Stimulated activated CD8-positive, alpha-beta memory T cell treated with anti-CD3 and anti-CD28 coated beads, Interleukin-7, amount 100 ng/mL, for 1 hour (primary cell): Measurements from ENCODE around the gene MAPK11.

Experiments used
- DNase-seq, 2 donors: peaks; one replicate each; pipeline ENCODE4 v3.0.0-alpha.2; 2020; ENCODE audit warnings: low read depth in 2 of 2

The MAPK11 gene

GRCh38 chr22:50224071-50224470 lies 46.1 kb downstream of the MAPK11 start:
- no peak for DNase-seq

- DNase-seq: no peak
These were observed 47.7 kb downstream of the MAPK11 start for GRCh38 chr22:50222508-50222907.

GRCh38 chr22:50221410-50222300 lies 48.5 kb downstream of the MAPK11 start:
- DNase-seq: no peak

GRCh38 chr22:50220603-50221409 lies 49.4 kb downstream of the MAPK11 start:
- no peak for DNase-seq

- no peak for DNase-seq
These were observed 50.2 kb downstream of the MAPK11 start for GRCh38 chr22:50219800-50220602.

- DNase-seq: no peak
These were observed 51.0 kb downstream of the MAPK11 start for GRCh38 chr22:50218996-50219727.

- DNase-seq: no peak
These were observed 51.8 kb downstream of the MAPK11 start for GRCh38 chr22:50218153-50218995.

- no peak for DNase-seq
These were observed 52.5 kb downstream of the MAPK11 start for GRCh38 chr22:50217543-50218152.

GRCh38 chr22:50216684-50217520 lies 53.3 kb downstream of the MAPK11 start:
- DNase-seq: no peak

- no peak for DNase-seq
These were observed 54.0 kb downstream of the MAPK11 start for GRCh38 chr22:50216055-50216683.

- DNase-seq: no peak
These were observed 54.7 kb downstream of the MAPK11 start for GRCh38 chr22:50215297-50216054.
